IMR-90 (cell line): ENCODE measurements around the gene DTNA. TPM values are rescaled to one million over a fixed set of nuclear protein-coding genes. Genes with fewer than 3 reads are reported as not detected.

Source experiments
- ATAC-seq: fragments of 200-7000 bp; cut with Tn5 transposase; 2 replicates; pipeline ENCODE4 v1.9.1; 2020; ENCODE audit warnings: low read depth, mild to moderate bottlenecking, moderate library complexity
- BruUV-seq: library from RNA; stranded (reverse); fragments of 400-500 nt; replicated peaks from 2 replicates; lab custom pipeline; 2021; lab: Mats Ljungman, UMichigan
- CTCF ChIA-PET: fragments of 300-600 bp; formaldehyde crosslinking; extraction: SDS; loops from one replicate; lab custom pipeline; 2021; ENCODE audit warnings: antibody characterized with exemption; lab: Yijun Ruan, JAX
- POLR2A ChIA-PET: fragments of 300-600 bp; sonication (Branson Sonifier 250); formaldehyde crosslinking; loops from one replicate; lab custom pipeline; 2022; ENCODE audit warnings: antibody characterized with exemption; ENCODE audit not compliant: unreplicated experiment; lab: Charles Lee
- DNase-seq: peaks from one replicate; pipeline ENCODE4 v3.0.0; 2013
- H2AFZ ChIP-seq: replicated peaks from 2 replicates; pipeline ENCODE3; 2013; ENCODE audit warnings: low read length, mild to moderate bottlenecking; ENCODE audit not compliant: poor library complexity
- H2AK5ac ChIP-seq: 2 replicates; pipeline ENCODE4 v1.6.1; 2013; ENCODE audit warnings: low read depth, low read length, inconsistent platforms
- H2AK9ac ChIP-seq: replicated peaks from 2 replicates; pipeline ENCODE3; 2013; ENCODE audit warnings: mild to moderate bottlenecking, low read depth, low read length, moderate library complexity; ENCODE audit not compliant: poor library complexity
- H2BK120ac ChIP-seq: 2 replicates; pipeline ENCODE4 v1.6.1; 2013; ENCODE audit warnings: low read depth, low read length, inconsistent platforms
- H2BK15ac ChIP-seq: 3 replicates; pipeline ENCODE4 v1.6.1; 2013; ENCODE audit warnings: low read depth, low read length, inconsistent platforms
- H2BK20ac ChIP-seq: 2 replicates; pipeline ENCODE4 v1.6.1; 2013; ENCODE audit warnings: low read depth, mild to moderate bottlenecking, inconsistent platforms, low read length, moderate library complexity
- H2BK5ac ChIP-seq: 2 replicates; pipeline ENCODE4 v1.6.1; 2013; ENCODE audit warnings: mild to moderate bottlenecking, low read depth, low read length, inconsistent platforms; ENCODE audit not compliant: poor library complexity, severe bottlenecking
- H3K14ac ChIP-seq: replicated peaks from 2 replicates; pipeline ENCODE4 v1.6.1; 2013; ENCODE audit warnings: low read depth, low read length, inconsistent platforms
- H3K18ac ChIP-seq: 2 replicates; pipeline ENCODE4 v1.6.1; 2013; ENCODE audit warnings: low read depth, low read length, control low read depth
- H3K23ac ChIP-seq: 2 replicates; pipeline ENCODE4 v1.6.1; 2013; ENCODE audit warnings: low read depth, low read length, inconsistent platforms
- H3K27ac ChIP-seq: 2 replicates; pipeline ENCODE4 v1.5.1; 2013; ENCODE audit warnings: mild to moderate bottlenecking, control low read depth, low read length; ENCODE audit not compliant: insufficient read depth
- H3K27me3 ChIP-seq: 2 replicates; pipeline ENCODE4 v1.6.1; 2013; ENCODE audit warnings: low read length; ENCODE audit not compliant: control insufficient read depth, insufficient read depth
- H3K36me3 ChIP-seq: 2 replicates; pipeline ENCODE4 v1.6.1; 2013; ENCODE audit warnings: low read length, mixed read lengths; ENCODE audit not compliant: control insufficient read depth, insufficient read depth
- H3K4ac ChIP-seq: 2 replicates; pipeline ENCODE4 v1.6.1; 2013; ENCODE audit warnings: low read depth, low read length, inconsistent platforms
- H3K4me1 ChIP-seq: 2 replicates; pipeline ENCODE4 v1.6.1; 2013; ENCODE audit warnings: low read length, mixed read lengths; ENCODE audit not compliant: control insufficient read depth, insufficient read depth
- H3K4me2 ChIP-seq: 2 replicates; pipeline ENCODE4 v1.6.1; 2013; ENCODE audit warnings: low read depth, mild to moderate bottlenecking, control low read depth, low read length, moderate library complexity
- H3K4me3 ChIP-seq: 2 replicates; pipeline ENCODE4 v1.5.1; 2013; ENCODE audit warnings: low read depth, mild to moderate bottlenecking, control low read depth, low read length, moderate library complexity; ENCODE audit not compliant: insufficient read depth
- H3K56ac ChIP-seq: 2 replicates; pipeline ENCODE4 v1.6.1; 2013; ENCODE audit warnings: low read length, inconsistent platforms; ENCODE audit not compliant: insufficient read depth; ENCODE audit errors: extremely low read depth
- H3K79me1 ChIP-seq, 2 experiments: 2 replicates each; pipeline ENCODE4 v1.6.1; 2013; ENCODE audit warnings: low read length in 2 of 2, inconsistent platforms in 1 of 2, low read depth in 1 of 2
- H3K9ac ChIP-seq: 2 replicates; pipeline ENCODE4 v1.6.1; 2013; ENCODE audit warnings: low read depth, low read length, control low read depth
- H3K9me1 ChIP-seq: 2 replicates; pipeline ENCODE4 v1.6.1; 2013; ENCODE audit warnings: low read length, inconsistent platforms; ENCODE audit not compliant: insufficient read depth
- H3K9me3 ChIP-seq: 2 replicates; pipeline ENCODE4 v1.6.1; 2013; ENCODE audit warnings: low read length; ENCODE audit not compliant: control insufficient read depth, insufficient read depth
- H4K20me1 ChIP-seq: 2 replicates; pipeline ENCODE4 v1.6.1; 2013; ENCODE audit warnings: low read length, inconsistent platforms; ENCODE audit not compliant: insufficient read depth
- H4K5ac ChIP-seq: 2 replicates; pipeline ENCODE4 v1.6.1; 2013; ENCODE audit warnings: mild to moderate bottlenecking, low read depth, low read length, control low read depth
- H4K8ac ChIP-seq, 2 experiments: 2 replicates each; pipeline ENCODE4 v1.6.1; 2013; ENCODE audit warnings: low read depth in 2 of 2, low read length in 2 of 2, control low read depth in 1 of 2, inconsistent platforms in 1 of 2
- H4K91ac ChIP-seq: 2 replicates; pipeline ENCODE4 v1.6.1; 2013; ENCODE audit warnings: low read depth, low read length, inconsistent platforms; ENCODE audit not compliant: insufficient read depth
- BHLHE40 ChIP-seq: fragments of 150-350 bp; IDR thresholded peaks from 2 replicates; pipeline ENCODE4 v1.6.1; 2016; ENCODE audit warnings: mild to moderate bottlenecking, low read depth, low read length
- CHD1 ChIP-seq: IDR thresholded peaks from 2 replicates; pipeline ENCODE4 v1.6.1; 2012; ENCODE audit warnings: low read depth, low read length, improper control_type of control experiment
- CTCF ChIP-seq: conservative IDR thresholded peaks from 2 replicates; pipeline ENCODE4 v1.5.1; 2012; ENCODE audit warnings: mild to moderate bottlenecking, low read depth, low read length, improper control_type of control experiment
- MAFK ChIP-seq: IDR thresholded peaks from 2 replicates; pipeline ENCODE4 v1.6.1; 2012; ENCODE audit warnings: low read depth, low read length, improper control_type of control experiment
- NFE2L2 ChIP-seq: fragments of 150-350 bp; IDR thresholded peaks from 2 replicates; pipeline ENCODE4 v1.6.1; 2016; ENCODE audit warnings: low read depth, mild to moderate bottlenecking, low read length
- POLR2A ChIP-seq: IDR thresholded peaks from 2 replicates; pipeline ENCODE4 v1.6.1; 2012; ENCODE audit warnings: mild to moderate bottlenecking, low read depth, low read length
- RCOR1 ChIP-seq: IDR thresholded peaks from 2 replicates; pipeline ENCODE4 v1.6.1; 2012; ENCODE audit warnings: mild to moderate bottlenecking, low read length, improper control_type of control experiment; ENCODE audit not compliant: insufficient replicate concordance
- SMC3 ChIP-seq: fragments of 150-350 bp; IDR thresholded peaks from 2 replicates; pipeline ENCODE4 v1.6.1; 2016; ENCODE audit warnings: low read depth, mild to moderate bottlenecking, antibody characterized with exemption, low read length, moderate library complexity
- WGBS, 2 experiments: methylation state at CpG; one replicate each; pipeline versions ENCODE4 v1.1.5 to v1.1.7; 2013; ENCODE audit warnings: missing lambda C conversion rate in 2 of 2; ENCODE audit not compliant: insufficient read length in 1 of 2; ENCODE audit errors: extremely low coverage in 2 of 2; 5-methylcytosine and 5-hydroxymethylcytosine counted together
- dilution Hi-C: fragments of 300-500 bp; cut with HindIII; formaldehyde crosslinking; loops from one replicate; pipeline ENCODE4 v1.14.3; 2018; ENCODE audit warnings: low sequenced_read_pairs; ENCODE audit not compliant: unreplicated experiment
- in situ Hi-C: fragments of 300-500 bp; cut with MboI; formaldehyde crosslinking; loops from 3 replicates; pipeline ENCODE4 v1.14.3; 2019; ENCODE audit warnings: low sequenced_read_pairs, inconsistent platforms, mixed read lengths
- intact Hi-C: fragments of 100-400 bp; cut with micrococcal nuclease; formaldehyde crosslinking; loops from 2 replicates; pipeline ENCODE4 v1.10.0; 2022
- polyA plus RNA-seq, 3 experiments: library from polyadenylated mRNA; depleted of rRNA; stranded (reverse); fragments of >200 nt; gene quantifications; 2 replicates each; pipeline ENCODE4 v1.2.3, GENCODE V29; 2012; ENCODE audit warnings: low replicate concordance in 1 of 3
- total RNA-seq: library from RNA; depleted of rRNA; stranded (reverse); fragments of >200 nt; gene quantifications from 2 replicates; pipeline ENCODE4 v1.2.3, GENCODE V29; 2012
- TF ChIP-seq, protein P1 (sequence below): fragments of 150-350 bp; IDR thresholded peaks from 2 replicates; pipeline ENCODE4 v1.6.1; 2017; ENCODE audit warnings: mild to moderate bottlenecking, antibody characterized with exemption, low read length, low read depth

DTNA gene
- total and polyA plus RNA-seq, 2 of the 4 experiments (the other 2 are of a cell fraction): 9.5 to 10.8 TPM

DNA sequence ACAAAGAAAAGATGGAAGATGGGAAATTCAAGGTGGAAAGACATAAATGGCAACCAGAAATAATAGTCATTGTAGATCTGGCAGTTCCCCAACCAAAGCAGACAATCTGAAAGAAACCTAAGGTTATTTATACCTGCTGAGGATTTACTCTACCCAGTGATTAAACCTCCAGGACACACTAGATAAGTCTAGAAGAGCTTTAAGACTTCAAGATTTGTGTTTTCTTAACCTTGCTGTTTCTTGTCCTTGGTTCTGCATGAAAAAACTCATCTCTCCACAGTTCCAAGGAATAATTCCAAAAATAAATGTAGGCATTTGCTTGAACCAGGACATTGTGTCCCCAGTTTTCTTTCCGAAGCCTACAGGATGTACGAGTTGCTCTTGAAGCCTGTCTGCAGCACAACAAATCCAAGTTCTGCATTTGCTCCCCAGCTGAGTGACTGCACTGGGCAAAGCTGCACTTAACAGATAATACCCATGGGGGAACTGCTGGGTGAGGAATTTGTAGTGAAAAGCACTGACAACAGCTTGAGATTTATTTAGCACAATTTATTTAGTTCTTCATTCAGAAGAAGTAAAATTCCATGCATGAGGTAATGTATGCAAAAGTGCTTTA lies 19.8 kb downstream of the DTNA start:
- H2AK9ac ChIP-seq: no peak overlapping the region
- no peak overlapping the region for H3K4ac ChIP-seq
- BruUV-seq: no TSS peak
- H3K23ac ChIP-seq: no peak overlapping the region
- H3K9me1 ChIP-seq: no peaks in the 10 kb centered on the region; the same call in 1 of the 2 replicates
- no peak for DNase-seq
- H2BK120ac ChIP-seq: no peak overlapping the region
- no peak for ATAC-seq
- intact Hi-C loops: no loop called here
- H2BK15ac ChIP-seq: no peak overlapping the region
- in situ Hi-C loops: no loop called here
- H3K14ac ChIP-seq: no peak overlapping the region
- dilution Hi-C loops: no loop called here
- no peaks in the 10 kb centered on the region for H3K4me1 ChIP-seq
- H3K4me3 ChIP-seq: no peak overlapping the region
- H3K9me3 ChIP-seq: no peaks in the 10 kb centered on the region
- no peak overlapping the region for H3K27ac ChIP-seq
- H4K8ac ChIP-seq: no peak overlapping the region
- H2BK20ac ChIP-seq: no peak overlapping the region
- H3K36me3 ChIP-seq: no peaks in the 10 kb centered on the region
- no peak overlapping the region for H3K18ac ChIP-seq
- H3K27me3 ChIP-seq: no peaks in the 10 kb centered on the region
- no peaks in the 10 kb centered on the region for H4K20me1 ChIP-seq
- no peaks in the 10 kb centered on the region for H3K79me1 ChIP-seq
- no peak overlapping the region for H3K4me2 ChIP-seq
- H2AFZ ChIP-seq: no peak overlapping the region
- POLR2A ChIA-PET: no interaction called here
- no peak overlapping the region for H4K91ac ChIP-seq
- CTCF ChIA-PET: interaction anchor here (0.8 to 1.0 kb wide), 3 partner anchors 9 to 24 kb away, joined by 3 to 4 read pairs (median 4); partner anchors contain the start of gene DTNA
- no peak overlapping the region; the same call in 1 of the 2 replicates for H4K5ac ChIP-seq
- H2BK5ac ChIP-seq: no peak overlapping the region
- no peak overlapping the region for H2AK5ac ChIP-seq
- no peak overlapping the region for H3K9ac ChIP-seq
- WGBS, 2 experiments: 60% methylated on average over 2 of the region's 2 CpGs; no CpG with 5 or more reads in 1 of the 2 experiments
- no peak overlapping the region for H3K56ac ChIP-seq
- TF ChIP-seq MAFK (no peak), POLR2A (no peak), CHD1 (no peak), RCOR1 (no peak), BHLHE40 (no peak), CTCF (no peak), SMC3 (no peak), NFE2L2 (no peak)
- TF ChIP-seq, protein P1, sequence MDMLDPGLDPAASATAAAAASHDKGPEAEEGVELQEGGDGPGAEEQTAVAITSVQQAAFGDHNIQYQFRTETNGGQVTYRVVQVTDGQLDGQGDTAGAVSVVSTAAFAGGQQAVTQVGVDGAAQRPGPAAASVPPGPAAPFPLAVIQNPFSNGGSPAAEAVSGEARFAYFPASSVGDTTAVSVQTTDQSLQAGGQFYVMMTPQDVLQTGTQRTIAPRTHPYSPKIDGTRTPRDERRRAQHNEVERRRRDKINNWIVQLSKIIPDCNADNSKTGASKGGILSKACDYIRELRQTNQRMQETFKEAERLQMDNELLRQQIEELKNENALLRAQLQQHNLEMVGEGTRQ: no peak
